Measurements from ENCODE around the gene RAD51B.

Gene RAD51B

GRCh38 chr14:67785270-67786109 is 34.1 kb upstream of the RAD51B start:
- TF ChIP-seq CTCF (IDR thresholded peaks at IDR 0.05; ENCODE audit: borderline replicate concordance, insufficient read depth, low read depth, low read length) = no peak
- no peak overlapping the region for H3K4me3 ChIP-seq (ENCODE audit: low read depth, low read length)

GRCh38 chr14:67787673-67788072 is 31.9 kb upstream of the RAD51B start:
- H3K4me3 ChIP-seq (ENCODE audit: low read depth, low read length) = no peak overlapping the region
- TF ChIP-seq CTCF (IDR thresholded peaks at IDR 0.05; ENCODE audit: borderline replicate concordance, insufficient read depth, low read depth, low read length) = no peak

GRCh38 chr14:67798731-67799130 is 20.8 kb upstream of the RAD51B start:
- TF ChIP-seq CTCF (IDR thresholded peaks at IDR 0.05; ENCODE audit: borderline replicate concordance, insufficient read depth, low read depth, low read length) = no peak

GRCh38 chr14:67800743-67801142 is 18.8 kb upstream of the RAD51B start:
- no peak overlapping the region for H3K4me3 ChIP-seq (ENCODE audit: low read depth, low read length)
- no peak for TF ChIP-seq CTCF (IDR thresholded peaks at IDR 0.05; ENCODE audit: borderline replicate concordance, insufficient read depth, low read depth, low read length)

More at GRCh38 chr14:67798731-67799130, 20.8 kb upstream of the RAD51B start:
- H3K4me3 ChIP-seq (ENCODE audit: low read depth, low read length) = no peak overlapping the region

GRCh38 chr14:67806246-67806645 is 13.3 kb upstream of the RAD51B start:
- no peak for TF ChIP-seq CTCF (IDR thresholded peaks at IDR 0.05; ENCODE audit: borderline replicate concordance, insufficient read depth, low read depth, low read length)
- H3K4me3 ChIP-seq (ENCODE audit: low read depth, low read length) = no peak overlapping the region

- TF ChIP-seq CTCF (IDR thresholded peaks at IDR 0.05; ENCODE audit: borderline replicate concordance, insufficient read depth, low read depth, low read length) = no peak
- H3K4me3 ChIP-seq (ENCODE audit: low read depth, low read length) = no peak overlapping the region
These were observed 4.8 kb upstream of the RAD51B start for GRCh38 chr14:67814821-67815220.

GRCh38 chr14:67815573-67816225 is 3.9 kb upstream of the RAD51B start:
- TF ChIP-seq CTCF (IDR thresholded peaks at IDR 0.05; ENCODE audit: borderline replicate concordance, insufficient read depth, low read depth, low read length) = no peak
- H3K4me3 ChIP-seq (ENCODE audit: low read depth, low read length) = peak overlapping the region; percentile 80
